GM19025 (cell line): ENCODE measurements around the gene NRXN3.

Experiments
- ATAC-seq: cut with Tn5 transposase; IDR thresholded peaks from one replicate; pipeline ENCODE4 v1.9.1; 2021; ENCODE audit warnings: mild to moderate bottlenecking, low read depth, moderate library complexity; ENCODE audit not compliant: unreplicated experiment

The NRXN3 gene

DNA sequence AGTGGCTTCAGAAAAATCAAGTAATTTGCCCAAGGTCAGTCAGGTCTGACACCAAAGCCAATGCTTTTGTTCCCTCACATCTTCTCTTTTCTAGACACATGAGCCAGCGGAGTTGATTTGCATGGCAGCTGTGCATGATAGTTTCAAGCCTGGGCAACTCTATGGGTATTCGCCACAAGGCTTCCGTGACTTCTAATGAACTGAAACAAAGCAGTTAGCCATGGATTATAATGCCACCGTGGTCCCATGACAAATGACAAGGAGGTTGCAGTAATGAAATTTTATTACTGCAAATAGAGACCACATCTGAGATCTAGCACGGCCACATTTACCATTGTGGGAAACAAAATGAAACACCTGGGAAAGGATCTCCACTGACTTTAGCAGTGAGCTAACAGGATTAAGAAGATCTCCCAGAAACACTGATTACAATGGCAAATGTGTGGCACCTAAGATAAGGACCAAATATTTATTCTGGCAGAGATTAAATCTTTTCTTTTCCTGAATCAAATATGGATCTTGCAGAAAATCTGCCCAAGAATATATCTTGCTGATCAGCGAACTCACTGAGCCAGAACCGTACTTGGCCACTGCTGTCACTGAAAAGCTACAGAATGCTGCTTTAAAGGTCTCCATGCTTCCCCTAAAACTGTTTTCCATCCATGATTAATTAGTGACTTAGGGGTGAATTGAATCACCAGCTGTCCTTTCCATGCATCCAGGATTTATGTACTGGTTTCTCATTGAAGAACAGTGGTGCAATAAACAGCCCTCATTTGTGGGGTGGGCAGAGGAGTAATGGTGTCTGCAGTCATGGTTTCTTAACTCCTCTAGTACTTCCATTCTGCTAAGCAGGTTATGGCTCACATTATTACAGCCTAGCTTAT, 1490.1 kb downstream of the NRXN3 start:
- no peak for ATAC-seq

DNA sequence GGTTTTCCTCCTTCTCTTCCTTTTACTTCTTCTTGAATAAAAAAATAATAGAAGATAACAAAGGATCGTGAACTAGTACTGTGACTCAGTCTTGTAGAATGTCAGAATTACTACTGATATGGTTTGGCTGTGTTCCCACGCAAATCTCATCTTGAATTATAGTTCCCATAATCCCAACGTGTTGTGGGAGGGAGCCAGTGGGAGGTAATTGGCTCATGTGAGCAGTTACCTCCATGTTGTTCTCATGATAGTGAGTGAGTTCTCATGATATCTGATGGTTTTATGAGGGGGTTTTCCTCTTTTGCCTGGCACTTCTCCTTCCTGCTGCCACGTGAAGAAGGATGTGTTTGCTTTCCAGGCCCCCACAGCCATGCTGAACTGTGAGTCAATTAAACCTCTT, 1491.6 kb downstream of the NRXN3 start:
- ATAC-seq: no peak

DNA sequence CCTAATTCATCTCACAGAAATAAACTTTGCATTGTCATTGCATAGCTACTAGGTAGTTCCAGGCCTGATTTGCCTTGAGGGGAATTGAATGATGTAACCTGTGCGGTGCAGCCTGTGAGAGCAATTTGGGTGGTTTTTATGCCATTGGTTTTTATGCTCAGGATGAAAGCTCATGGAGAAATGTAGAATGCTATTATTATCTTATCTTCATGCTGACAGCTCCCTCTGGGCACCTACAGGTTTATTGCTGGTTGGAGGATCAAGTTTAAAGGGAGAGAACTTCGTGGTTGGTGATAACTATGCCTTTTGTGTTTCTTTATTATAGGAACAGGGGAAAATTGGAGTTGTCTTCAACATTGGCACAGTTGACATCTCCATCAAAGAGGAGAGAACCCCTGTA, 1493.3 kb downstream of the NRXN3 start:
- no peak for ATAC-seq

DNA sequence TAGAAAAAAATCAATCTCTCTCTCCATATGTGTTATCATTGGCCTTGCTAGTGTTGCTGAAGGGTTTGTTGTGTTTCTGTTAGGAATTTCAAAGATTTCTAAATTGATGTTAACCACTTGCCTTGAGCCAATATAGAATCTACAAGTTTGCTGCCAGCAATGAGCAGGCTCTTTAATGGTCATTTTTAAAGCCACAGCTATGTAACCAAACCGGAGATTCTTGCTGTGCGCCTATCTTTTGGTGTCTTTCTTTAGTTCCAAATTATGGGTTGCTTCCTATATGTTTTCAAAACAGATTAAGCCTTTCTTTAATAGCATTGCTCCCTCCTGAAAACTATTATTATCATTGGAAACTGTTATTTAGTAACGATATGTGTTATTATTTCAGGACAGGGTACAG, 1495.4 kb downstream of the NRXN3 start:
- no peak for ATAC-seq

DNA sequence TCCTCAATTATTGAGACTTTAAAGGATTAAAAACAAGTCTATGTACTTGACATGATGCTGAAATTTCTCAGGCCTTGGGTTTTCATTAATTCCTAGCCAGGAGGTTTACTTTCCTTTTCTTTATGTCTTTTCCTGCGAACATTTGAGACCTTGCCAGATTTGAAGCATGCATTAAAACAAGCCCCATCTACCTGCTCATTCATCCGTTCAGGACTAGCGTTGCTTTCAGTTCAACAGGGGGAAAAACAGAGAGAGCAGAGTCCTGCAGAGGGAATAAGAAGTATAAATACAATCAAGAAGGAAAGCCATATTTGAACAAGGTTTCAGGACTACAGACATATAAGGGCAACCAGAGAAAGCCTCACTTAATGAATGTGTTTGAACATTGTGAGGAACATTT, 1498.8 kb downstream of the NRXN3 start:
- ATAC-seq: no peak

DNA sequence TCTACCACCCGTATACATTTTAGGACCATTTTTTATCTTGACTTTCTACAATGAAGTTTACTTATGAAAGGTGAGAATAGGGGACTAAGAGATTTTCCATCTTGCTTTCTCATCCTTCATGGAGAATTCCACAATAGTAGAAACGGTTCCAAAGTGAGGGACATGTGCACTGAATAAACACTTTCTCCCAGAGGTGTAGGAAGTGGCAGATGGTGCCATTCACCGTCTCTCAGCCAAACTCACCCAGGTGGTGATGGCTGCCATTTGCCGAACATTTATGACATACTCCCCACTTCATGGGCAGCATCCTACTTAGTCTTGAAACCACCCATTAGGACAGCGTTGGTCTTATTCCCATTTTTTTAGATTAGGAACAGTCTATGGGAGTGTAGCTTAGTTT, 1500.6 kb downstream of the NRXN3 start:
- no peak for ATAC-seq

DNA sequence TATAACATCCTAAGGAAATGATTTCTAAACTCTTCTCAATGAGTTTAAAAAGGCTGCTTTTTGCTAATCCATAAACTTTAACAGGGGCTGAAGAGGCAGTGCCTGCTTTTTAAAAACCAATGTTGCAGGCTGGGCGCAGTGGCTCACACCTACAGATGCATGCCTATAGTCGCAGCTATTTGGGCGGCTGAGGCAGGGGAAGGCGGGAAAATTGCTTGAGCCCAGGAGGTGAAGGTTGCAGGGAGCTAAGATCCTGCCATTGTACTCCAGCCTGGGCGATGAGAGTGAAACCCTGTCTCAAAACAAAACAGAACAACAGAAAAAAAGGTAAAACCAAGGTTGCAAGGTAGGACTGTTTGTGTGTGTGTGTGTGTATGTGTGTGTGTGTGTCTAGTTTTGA, 1509.9 kb downstream of the NRXN3 start:
- ATAC-seq: no peak

DNA sequence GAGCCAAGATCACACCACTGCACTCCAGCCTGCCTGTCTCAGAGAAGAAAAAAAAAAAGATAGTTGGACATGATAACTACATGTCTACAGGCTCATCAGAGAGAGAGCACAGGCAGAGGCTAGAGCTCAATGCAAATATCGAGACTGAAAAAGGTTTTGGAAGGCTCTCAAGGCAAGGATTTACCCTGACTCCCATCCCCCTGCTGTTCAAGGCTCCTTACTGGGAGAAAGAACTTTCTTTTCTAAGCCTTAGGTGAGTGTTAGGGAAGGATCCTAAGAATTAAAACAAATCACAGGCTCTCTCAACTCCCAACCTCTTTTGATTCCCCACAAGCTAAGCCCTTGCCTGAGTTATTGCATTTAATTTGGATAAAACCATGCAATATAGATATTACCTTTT, 1516.0 kb downstream of the NRXN3 start:
- no peak for ATAC-seq

DNA sequence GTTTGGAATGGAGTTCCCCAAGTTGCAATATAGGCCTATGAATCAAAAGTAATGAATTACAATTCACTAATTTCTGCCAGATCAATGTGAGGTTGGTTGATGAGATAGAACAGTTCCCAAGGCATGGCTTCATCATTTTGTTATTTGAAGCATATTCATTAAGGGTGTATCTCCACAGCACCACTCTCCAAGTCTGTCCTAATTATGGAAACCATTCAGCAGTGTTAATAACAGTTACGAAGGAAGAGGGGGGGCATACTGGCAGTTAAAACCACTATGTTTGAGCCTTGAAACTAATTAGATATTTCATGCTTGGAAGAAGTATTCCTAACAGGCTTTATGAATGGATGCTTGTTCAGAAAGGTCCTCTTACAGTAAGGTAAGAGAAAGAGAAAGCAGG, 1520.8 kb downstream of the NRXN3 start:
- no peak for ATAC-seq

DNA sequence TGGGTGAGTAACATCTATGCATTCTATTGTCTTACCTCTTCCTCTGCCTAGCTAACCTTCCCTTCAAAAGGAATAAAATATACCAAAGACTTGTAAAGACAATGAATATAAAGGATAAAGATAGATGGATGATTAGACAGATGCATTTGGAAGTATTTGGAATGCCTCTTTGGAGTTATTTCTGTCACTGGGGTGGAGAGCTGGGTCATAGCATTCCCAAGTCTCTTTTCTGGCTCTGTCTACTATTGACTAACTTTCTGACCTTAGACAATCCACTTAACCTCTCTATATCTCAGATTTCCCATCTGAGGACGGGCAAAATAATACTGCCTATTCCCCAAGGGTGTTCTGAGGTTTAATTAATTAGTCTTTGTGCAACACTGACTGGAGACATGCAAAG, 1523.8 kb downstream of the NRXN3 start:
- ATAC-seq: no peak

DNA sequence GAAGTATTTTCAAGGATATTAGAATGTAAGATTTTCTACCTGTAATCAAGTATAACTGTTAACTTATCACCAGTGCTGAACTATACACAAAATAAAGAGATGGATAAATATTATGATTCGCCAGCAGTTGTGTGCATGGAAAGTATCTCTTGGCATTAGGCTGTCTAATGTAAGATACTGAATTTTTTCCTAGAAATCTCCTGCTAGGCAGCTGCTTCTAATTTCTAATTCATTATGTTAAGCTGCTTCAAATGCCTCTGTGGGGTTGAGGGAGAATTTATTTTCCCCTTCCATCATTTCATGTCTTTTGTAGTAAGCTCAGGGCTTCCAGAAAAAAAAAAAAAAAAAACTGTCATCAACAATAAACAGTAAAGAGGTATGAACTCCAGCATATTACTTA, 1525.1 kb downstream of the NRXN3 start:
- no peak for ATAC-seq

DNA sequence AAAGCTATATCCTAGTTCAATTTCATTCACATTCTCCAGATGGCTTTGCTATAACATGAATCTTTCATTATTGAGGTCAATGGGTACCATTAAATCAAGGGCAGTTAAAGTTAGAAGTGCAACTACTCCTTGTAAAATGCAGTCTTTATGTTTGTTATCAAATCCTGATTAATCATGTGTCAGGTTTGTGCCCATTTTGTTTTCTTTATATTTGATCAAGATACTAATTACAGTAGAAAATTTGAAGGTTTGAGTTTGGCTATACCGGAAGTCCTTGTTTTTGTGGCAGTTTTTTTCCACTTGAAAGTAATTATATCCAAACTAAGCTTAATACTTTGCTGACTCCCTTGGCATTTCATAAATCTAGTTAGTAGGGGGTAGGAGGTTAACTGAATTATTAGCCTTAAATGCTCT, 1528.1 kb downstream of the NRXN3 start:
- ATAC-seq: no peak

DNA sequence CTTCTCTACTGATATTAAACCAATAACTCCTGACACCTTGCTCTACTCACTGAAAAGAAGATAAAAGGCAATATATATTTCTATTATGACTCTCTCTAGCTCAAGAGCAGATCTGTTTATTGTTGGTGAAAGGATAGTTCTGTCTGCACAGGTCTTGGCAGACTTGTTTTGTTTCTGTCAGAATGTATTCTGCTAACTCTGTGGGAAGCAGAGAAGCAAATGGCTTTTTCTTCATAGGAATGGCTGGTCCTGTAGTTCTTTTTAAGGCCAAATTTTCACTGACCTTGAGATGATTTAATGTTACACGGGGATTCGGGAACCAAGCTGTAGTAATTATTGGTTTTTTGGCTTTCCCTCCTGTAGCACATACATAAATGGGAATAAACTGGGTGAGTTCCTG, 1529.0 kb downstream of the NRXN3 start:
- no peak for ATAC-seq

DNA sequence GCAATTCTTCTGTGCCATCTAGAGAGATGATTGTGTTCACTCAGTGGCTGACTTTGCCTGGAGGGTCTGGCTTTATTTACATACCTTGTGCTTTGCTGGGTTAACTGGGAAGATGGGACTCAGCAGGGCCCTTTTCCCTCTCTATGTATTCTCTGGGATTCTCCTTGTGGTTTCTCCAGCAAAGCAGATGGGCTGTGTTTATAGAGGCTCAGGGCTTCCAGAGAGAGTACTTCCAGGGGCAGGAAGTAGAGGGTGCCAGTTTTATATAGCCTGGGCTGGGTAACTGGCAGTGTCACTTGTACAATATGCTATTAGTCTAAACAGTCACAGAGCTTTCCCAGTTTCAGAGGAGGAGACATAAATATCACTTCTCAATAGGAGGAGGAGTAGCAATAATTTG, 1531.2 kb downstream of the NRXN3 start:
- ATAC-seq: no peak

DNA sequence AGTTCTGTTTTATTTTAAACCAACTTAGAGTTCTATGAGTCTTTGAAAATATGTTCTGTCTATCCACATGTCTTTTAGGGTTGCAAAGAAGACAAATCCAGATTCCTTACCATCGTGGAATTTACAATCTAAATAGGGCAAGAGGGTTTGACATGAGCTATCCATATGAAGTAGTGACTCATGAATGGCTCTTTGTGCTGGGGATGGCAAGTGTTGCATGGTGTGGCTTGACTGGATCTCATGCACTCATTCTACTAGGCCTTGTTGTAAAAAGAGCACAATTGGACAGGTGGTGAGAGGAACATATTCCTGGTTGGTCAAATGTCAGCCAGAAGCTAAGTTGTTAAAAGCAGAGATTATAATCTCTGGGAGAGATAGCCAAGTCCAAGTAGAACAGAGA, 1532.0 kb downstream of the NRXN3 start:
- ATAC-seq: no peak

DNA sequence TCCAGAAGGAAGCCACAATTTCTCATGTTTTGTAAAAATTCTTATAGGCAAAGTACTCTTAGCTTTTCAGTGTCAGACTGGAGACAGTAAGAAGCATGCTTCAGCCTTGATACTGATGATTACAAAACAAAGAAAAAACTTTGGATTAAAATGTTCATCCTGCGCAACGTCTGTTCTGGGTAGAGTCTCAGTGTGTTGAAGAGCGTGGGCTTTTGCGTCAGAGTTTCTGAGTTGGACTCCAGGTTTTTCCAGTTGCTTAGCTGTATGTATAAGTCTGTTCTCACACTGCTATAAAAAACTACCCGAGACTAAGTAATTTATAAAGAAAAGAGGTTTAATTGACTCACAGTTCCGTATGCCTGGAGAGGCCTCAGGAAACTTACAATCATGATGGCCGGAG, 1533.0 kb downstream of the NRXN3 start:
- no peak for ATAC-seq

DNA sequence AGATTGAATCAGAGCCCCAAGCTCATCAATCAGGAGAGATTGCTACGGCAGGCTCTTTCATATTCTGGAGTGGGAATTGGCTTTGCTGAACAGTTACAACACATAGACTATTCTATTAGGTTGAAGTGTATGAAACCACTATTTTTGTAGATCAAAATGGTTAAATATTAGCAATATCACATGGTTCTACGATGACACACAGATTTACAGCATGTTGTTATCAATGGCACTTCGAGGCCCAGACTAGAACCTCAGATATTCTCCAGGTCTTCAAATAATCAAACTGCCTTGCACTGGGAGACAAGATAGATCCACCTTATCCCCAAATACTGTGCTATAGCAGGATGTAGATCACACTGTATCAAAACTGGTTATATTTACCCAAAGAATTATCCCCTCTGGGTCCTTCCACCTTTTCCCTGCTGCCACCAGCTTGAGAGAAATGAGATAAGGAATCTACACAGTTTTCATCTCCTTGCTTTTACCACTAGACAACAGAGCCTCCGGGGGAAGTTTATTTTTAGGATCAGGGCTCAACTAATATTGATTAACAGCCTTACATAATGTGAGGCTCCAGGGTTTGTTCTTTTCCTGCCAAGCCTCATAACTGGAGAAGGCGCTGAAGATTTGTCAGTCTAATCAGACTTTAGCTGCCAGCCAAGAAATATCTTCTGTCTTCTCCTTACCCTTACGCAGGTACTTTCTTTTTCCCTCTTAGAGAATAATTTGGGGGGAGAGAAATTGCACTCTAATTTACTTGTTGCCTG, 1534.1 kb downstream of the NRXN3 start:
- no peak for ATAC-seq

DNA sequence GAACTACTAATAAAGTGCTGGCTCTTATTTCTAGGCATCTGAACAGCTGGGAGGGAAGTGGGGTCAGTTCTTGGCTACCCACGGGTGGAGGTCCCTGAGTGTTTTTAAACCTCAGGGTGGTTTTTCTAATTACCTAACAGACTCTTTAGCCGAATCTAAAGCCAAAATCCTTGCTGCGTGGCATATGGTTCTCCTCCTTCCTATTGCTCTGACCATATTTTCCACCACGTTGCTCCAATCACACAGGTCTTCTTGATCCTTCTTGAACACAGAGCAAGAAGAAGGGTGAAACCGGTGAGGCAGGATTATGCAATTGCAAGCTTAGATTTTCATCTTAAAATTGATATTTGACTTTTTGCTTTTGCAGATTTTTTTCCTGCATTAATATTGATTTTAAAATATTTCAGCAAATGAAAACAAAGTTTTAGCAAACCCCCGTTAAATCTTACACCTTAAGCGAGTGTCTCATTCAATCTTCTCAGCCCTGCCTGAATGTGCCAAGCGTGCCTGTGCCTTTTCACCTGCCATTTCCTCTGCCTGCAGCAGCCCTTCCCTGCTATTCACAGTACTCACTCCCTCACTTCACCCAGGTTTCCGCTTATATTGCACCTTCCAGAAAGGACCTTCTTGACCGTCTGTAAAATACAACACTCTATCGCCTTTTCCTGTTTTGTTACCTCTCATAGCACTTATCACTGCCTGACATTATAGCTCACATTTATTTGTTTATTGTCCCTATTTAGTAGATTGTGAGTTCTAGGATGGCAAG, 1535.1 kb downstream of the NRXN3 start:
- ATAC-seq: no peak

DNA sequence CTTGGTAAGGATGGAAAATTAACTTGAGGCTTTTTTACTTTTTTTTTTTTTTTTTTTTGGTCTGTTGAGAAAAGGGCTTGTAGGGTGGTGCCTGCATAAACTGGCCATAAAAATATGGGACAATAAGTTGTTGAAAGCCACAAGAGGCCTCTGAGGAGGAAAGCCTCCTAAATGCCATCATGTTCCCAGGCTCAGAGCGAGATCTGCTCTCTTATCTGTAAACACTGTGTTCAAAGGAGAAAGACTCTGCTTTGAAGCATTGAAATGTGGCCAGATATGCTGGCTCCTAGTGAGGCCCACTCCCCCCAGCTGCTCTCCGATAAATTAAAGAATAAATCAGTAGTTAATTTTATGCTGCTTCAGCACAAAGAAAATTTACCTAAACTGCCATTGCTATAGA, 1536.2 kb downstream of the NRXN3 start:
- ATAC-seq: no peak

DNA sequence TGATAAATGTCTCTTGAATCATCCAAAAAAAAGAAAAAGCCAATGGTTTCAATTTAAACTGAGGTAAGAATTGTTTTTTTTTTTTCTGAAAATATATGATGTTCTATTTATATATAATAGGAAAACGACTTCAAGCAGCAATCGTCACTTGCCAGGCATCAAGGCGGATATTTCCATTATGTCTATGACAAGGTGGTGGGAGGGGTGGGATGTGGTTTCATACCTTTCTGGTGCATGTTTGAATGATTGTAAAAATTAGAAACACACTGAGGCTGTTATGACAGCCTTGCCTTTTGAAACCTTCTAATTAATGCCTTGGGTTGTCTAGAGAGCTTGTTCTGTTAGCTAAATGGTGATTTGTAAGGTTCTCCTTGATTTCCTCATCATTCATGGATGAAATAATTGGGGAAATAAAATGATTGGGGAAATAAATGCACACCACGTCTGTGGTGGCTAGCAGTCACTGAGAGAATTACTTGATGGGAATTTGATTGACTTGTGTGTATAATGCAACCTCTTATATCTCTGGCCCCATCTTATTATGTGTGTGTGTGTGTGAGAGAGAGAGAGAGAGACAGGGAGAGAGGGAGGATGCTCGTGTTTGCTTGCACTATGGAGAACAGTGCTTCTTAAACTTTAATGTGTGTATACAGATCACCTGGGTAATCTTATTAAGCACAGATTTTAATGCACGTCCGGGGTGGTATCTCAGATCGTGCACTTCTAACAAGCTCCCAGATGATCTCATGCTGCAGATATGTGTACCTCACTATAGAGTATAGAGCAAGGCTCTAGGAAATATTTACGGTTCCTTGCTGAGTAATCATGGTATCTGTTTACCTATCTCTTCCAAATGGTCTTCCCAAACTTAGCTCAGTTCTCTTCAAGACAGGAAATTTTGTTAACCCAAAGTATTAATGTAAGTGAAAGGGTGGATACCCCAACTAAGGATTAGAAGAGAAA, 1538.5 kb downstream of the NRXN3 start:
- ATAC-seq: no peak
